ENCODE measurements around the gene MRPS18A.

MRPS18A gene

GRCh38 chr6:43670623-43670986 is 17.0 kb downstream of the MRPS18A start:
- TF ChIP-seq CTCF (IDR thresholded peaks at IDR 0.05): no peak
- Histone ChIP-seq H3K27ac (peak overlapping the region in 1 of 2 donors; percentile 59), H3K4me3 (no peak overlapping the region)
- DNase-seq (ENCODE audit: low spot score): no peak

GRCh38 chr6:43669922-43670622 is 17.5 kb downstream of the MRPS18A start:
- no peak for DNase-seq (ENCODE audit: low spot score)
- H3K27ac ChIP-seq: peak overlapping the region; percentile 42 to 59
- no peak overlapping the region for H3K4me3 ChIP-seq
- no peak for TF ChIP-seq CTCF (IDR thresholded peaks at IDR 0.05)

GRCh38 chr6:43669050-43669921 is 18.3 kb downstream of the MRPS18A start:
- peak overlapping the region; percentile 42 to 59 for H3K27ac ChIP-seq
- no peak overlapping the region for H3K4me3 ChIP-seq
- no peak for TF ChIP-seq CTCF (IDR thresholded peaks at IDR 0.05)
- peak; percentile 83 for DNase-seq (ENCODE audit: low spot score)

GRCh38 chr6:43668151-43669028 is 19.2 kb downstream of the MRPS18A start:
- peak; percentile 79 for DNase-seq (ENCODE audit: low spot score)
- Histone ChIP-seq H3K4me3 (no peak overlapping the region), H3K27ac (peak overlapping the region; percentile 42 to 59)
- TF ChIP-seq CTCF (IDR thresholded peaks at IDR 0.05): peak; percentile 52

- H3K4me3 ChIP-seq: peak overlapping the region; percentile 54
- TF ChIP-seq CTCF (IDR thresholded peaks at IDR 0.05): peak; percentile 84
- peak; percentile 82 for DNase-seq (ENCODE audit: low spot score)
- peak overlapping the region in 1 of 2 donors; percentile 59 for H3K27ac ChIP-seq
These were observed 20.1 kb downstream of the MRPS18A start for GRCh38 chr6:43667245-43668150.

All from coronary artery (tissue), 2 donors.